K562 (cell line): ENCODE results near the gene STX18. TPM values are rescaled to one million over a fixed set of nuclear protein-coding genes. Genes with fewer than 3 reads are reported as not detected.

Experiments
- ARID2 ChIP-seq: fragments of 450-650 bp; IDR thresholded peaks from 2 replicates; pipeline ENCODE4 v1.6.1; 2017; ENCODE audit warnings: antibody characterized with exemption, mild to moderate bottlenecking
- BRD9 ChIP-seq: fragments of 450-650 bp; IDR thresholded peaks from 2 replicates; pipeline ENCODE4 v1.6.1; 2018; ENCODE audit warnings: low read depth; ENCODE audit not compliant: partially characterized antibody
- CBX8 ChIP-seq: fragments of 200-600 bp; sonication (generic); IDR thresholded peaks from 2 replicates; pipeline ENCODE4 v1.6.1; 2012; ENCODE audit warnings: borderline replicate concordance, mixed run types, low read depth, mild to moderate bottlenecking, moderate library complexity, mixed read lengths, low read length, control low read depth, inconsistent platforms; ENCODE audit not compliant: poor library complexity, severe bottlenecking; ENCODE audit errors: extremely low read depth
- CHD2 ChIP-seq: IDR thresholded peaks from 2 replicates; pipeline ENCODE4 v1.6.1; 2011; ENCODE audit warnings: low read depth, low read length
- DACH1 ChIP-seq: fragments of 450-650 bp; IDR thresholded peaks from 2 replicates; pipeline ENCODE4 v1.6.1; 2018; ENCODE audit not compliant: partially characterized antibody
- DPF2 ChIP-seq: fragments of 450-650 bp; IDR thresholded peaks from 2 replicates; pipeline ENCODE4 v1.6.1; 2016
- FOXK1 ChIP-seq: sonication (generic); formaldehyde crosslinking; IDR thresholded peaks from 2 replicates; pipeline ENCODE4 v1.8.0; 2022; ENCODE audit warnings: missing genetic modification reagents, mild to moderate bottlenecking, borderline replicate concordance
- HCFC1 ChIP-seq: IDR thresholded peaks from 2 replicates; pipeline ENCODE4 v1.6.1; 2012; ENCODE audit warnings: low read depth, low read length, improper control_type of control experiment
- L3MBTL2 ChIP-seq: fragments of 450-650 bp; IDR thresholded peaks from 2 replicates; pipeline ENCODE4 v1.6.1; 2016; ENCODE audit warnings: mild to moderate bottlenecking, moderate library complexity
- MYNN ChIP-seq, 2 experiments: sonication (generic); formaldehyde crosslinking in 1 of 2; IDR thresholded peaks; 2 replicates each; pipeline versions ENCODE4 v1.5.0 to v1.6.1; 2016 to 2020; ENCODE audit warnings: antibody characterized with exemption in 1 of 2, missing genetic modification reagents in 1 of 2
- NRF1 ChIP-seq, 2 experiments: fragments of 450-650 bp; IDR thresholded peaks in 1 of 2; conservative IDR thresholded peaks in 1 of 2; 2 replicates each; pipeline ENCODE4 v1.6.1; 2014; ENCODE audit warnings: mild to moderate bottlenecking in 2 of 2
- POLR2A ChIP-seq: fragments of 450-650 bp; conservative IDR thresholded peaks from 2 replicates; pipeline ENCODE4 v1.6.1; 2016
- RBBP5 ChIP-seq: fragments of 200-600 bp; sonication (generic); IDR thresholded peaks from 2 replicates; pipeline ENCODE4 v1.6.1; 2012; ENCODE audit warnings: borderline replicate concordance, mild to moderate bottlenecking, low read length, control low read depth, inconsistent platforms; ENCODE audit not compliant: insufficient read depth, poor library complexity, severe bottlenecking
- SETDB1 ChIP-seq: IDR thresholded peaks from one replicate; pipeline ENCODE4 v1.6.1; 2012; ENCODE audit warnings: low read length, control low read depth, inconsistent platforms
- SMAD1 ChIP-seq: fragments of 150-350 bp; IDR thresholded peaks from 2 replicates; pipeline ENCODE4 v1.6.1; 2014; ENCODE audit warnings: low read length, low read depth; ENCODE audit not compliant: partially characterized antibody
- TCF7 ChIP-seq: sonication (generic); IDR thresholded peaks from 2 replicates; pipeline ENCODE4 v1.6.1; 2016; ENCODE audit warnings: antibody characterized with exemption, borderline replicate concordance
- ZNF507 ChIP-seq: conservative IDR thresholded peaks from 2 replicates; pipeline ENCODE4 v1.6.1; 2017; ENCODE audit warnings: missing genetic modification characterization, missing compliant biosample characterization
- polyA plus RNA-seq, 8 experiments: library from polyadenylated mRNA; depleted of rRNA in 4 of 8; stranded (reverse) in 5 of 8; unstranded in 3 of 8; fragments of >200 nt; fragmentation: Nextera tagmentation in 2 of 8; fragmentation: Illumina TruSeq in 1 of 8; extraction: Ambion mirVana in 2 of 8; extraction: Trizol in 1 of 8; gene quantifications; 2 replicates each; pipeline versions ENCODE4 v1.2.1 to v1.2.3, GENCODE V29; 2011 to 2014; ENCODE audit warnings: inconsistent platforms in 1 of 8, missing spikeins in 1 of 8
- total RNA-seq, 7 experiments: library from RNA; depleted of rRNA in 6 of 7; stranded (reverse); fragments of >200 nt in 6 of 7; fragmentation: Illumina TruSeq in 2 of 7; extraction: Trizol in 2 of 7; gene quantifications; 2 replicates each; pipeline versions ENCODE4 v1.2.1 to v1.2.3, GENCODE V29; 2011 to 2021; ENCODE audit warnings: low replicate concordance in 1 of 7
- TF ChIP-seq, protein P1 (sequence below): fragments of 250-450 bp; sonication (Bioruptor Pico); IDR thresholded peaks from 2 replicates; pipeline ENCODE4 v1.4.0; 2020; ENCODE audit warnings: mild to moderate bottlenecking, moderate library complexity
- TF ChIP-seq, protein P2 (sequence below): fragments of 450-650 bp; IDR thresholded peaks from 2 replicates; pipeline ENCODE4 v1.7.0; 2016; ENCODE audit warnings: borderline replicate concordance
- TF ChIP-seq, protein P3 (sequence below): fragments of 450-650 bp; formaldehyde crosslinking; IDR thresholded peaks from 2 replicates; pipeline ENCODE4 v1.4.0; 2022; ENCODE audit warnings: missing genetic modification characterization
- TF ChIP-seq, protein P4 (sequence below): fragments of 450-650 bp; IDR thresholded peaks from one replicate; pipeline ENCODE4 v1.6.1; 2018; ENCODE audit warnings: mild to moderate bottlenecking, moderate library complexity; ENCODE audit not compliant: partially characterized antibody

Gene STX18
- total and polyA plus RNA-seq, 9 of the 15 experiments (the other 6 are each of a cell fraction or from before 2014, with no cell fraction given): 6.2 to 41.7 (median 22.7) TPM

DNA sequence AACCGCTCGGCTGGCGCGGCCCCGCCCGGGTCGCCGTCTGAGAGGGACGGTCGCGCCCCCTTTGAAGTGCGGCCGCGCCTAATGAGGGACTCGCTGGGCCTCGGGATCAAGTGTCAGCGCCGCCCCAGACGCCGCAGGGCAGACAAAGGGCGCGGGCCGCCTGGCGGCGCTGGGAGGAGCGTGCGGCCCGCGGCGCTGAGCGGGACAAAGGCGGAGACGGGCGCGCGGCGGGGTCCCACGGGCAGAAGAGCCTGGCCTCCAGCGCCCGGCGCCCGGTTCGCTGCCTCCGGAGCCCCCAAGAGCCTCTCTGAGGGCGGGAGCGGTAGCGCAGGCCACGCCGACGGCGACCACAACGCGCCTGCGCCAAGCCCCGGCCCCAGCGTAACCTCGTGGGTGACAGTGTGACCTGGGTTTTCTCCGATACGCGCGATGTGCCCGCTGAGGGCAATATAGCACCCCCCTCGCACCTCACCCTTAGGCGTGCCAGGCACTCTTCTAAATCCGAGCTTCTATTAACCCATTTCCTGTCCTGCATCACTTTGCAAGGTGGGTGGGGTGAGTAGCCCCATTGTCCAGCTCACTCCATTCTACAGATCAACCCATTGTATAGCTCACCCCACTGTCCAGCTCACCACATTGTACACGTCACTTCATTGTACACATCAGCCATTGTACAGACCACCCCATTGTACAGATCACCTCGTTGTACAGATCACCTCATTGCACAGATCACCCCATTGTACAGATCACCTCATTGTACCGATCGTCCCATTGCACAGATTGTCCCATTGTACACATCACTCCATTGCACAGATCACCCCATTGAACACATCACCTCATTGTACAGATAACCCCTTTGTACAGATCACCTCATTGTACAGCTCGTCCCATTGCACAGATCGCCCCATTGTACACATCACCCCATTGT is 33.7 kb upstream of the STX18 start (continued):
- TF ChIP-seq L3MBTL2: peak; percentile 85
- peak; percentile 86 to 88 for TF ChIP-seq NRF1 (conservative IDR thresholded peaks at IDR 0.05 in 1 of 2, IDR thresholded peaks at IDR 0.05 in 1 of 2)
- no peak for TF ChIP-seq ZNF507 (tag)
- TF ChIP-seq, protein P1, sequence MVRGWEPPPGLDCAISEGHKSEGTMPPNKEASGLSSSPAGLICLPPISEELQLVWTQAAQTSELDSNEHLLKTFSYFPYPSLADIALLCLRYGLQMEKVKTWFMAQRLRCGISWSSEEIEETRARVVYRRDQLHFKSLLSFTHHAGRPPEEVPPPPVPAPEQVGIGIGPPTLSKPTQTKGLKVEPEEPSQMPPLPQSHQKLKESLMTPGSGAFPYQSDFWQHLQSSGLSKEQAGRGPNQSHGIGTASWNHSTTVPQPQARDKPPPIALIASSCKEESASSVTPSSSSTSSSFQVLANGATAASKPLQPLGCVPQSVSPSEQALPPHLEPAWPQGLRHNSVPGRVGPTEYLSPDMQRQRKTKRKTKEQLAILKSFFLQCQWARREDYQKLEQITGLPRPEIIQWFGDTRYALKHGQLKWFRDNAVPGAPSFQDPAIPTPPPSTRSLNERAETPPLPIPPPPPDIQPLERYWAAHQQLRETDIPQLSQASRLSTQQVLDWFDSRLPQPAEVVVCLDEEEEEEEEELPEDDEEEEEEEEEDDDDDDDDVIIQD: no peak
- TF ChIP-seq, protein P2, sequence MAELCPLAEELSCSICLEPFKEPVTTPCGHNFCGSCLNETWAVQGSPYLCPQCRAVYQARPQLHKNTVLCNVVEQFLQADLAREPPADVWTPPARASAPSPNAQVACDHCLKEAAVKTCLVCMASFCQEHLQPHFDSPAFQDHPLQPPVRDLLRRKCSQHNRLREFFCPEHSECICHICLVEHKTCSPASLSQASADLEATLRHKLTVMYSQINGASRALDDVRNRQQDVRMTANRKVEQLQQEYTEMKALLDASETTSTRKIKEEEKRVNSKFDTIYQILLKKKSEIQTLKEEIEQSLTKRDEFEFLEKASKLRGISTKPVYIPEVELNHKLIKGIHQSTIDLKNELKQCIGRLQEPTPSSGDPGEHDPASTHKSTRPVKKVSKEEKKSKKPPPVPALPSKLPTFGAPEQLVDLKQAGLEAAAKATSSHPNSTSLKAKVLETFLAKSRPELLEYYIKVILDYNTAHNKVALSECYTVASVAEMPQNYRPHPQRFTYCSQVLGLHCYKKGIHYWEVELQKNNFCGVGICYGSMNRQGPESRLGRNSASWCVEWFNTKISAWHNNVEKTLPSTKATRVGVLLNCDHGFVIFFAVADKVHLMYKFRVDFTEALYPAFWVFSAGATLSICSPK: no peak
- TF ChIP-seq, protein P3, sequence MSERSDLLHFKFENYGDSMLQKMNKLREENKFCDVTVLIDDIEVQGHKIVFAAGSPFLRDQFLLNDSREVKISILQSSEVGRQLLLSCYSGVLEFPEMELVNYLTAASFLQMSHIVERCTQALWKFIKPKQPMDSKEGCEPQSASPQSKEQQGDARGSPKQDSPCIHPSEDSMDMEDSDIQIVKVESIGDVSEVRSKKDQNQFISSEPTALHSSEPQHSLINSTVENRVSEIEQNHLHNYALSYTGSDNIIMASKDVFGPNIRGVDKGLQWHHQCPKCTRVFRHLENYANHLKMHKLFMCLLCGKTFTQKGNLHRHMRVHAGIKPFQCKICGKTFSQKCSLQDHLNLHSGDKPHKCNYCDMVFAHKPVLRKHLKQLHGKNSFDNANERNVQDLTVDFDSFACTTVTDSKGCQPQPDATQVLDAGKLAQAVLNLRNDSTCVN: no peak
- TF ChIP-seq DACH1: no peak
- TF ChIP-seq, protein P4, sequence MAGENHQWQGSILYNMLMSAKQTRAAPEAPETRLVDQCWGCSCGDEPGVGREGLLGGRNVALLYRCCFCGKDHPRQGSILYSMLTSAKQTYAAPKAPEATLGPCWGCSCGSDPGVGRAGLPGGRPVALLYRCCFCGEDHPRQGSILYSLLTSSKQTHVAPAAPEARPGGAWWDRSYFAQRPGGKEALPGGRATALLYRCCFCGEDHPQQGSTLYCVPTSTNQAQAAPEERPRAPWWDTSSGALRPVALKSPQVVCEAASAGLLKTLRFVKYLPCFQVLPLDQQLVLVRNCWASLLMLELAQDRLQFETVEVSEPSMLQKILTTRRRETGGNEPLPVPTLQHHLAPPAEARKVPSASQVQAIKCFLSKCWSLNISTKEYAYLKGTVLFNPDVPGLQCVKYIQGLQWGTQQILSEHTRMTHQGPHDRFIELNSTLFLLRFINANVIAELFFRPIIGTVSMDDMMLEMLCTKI: no peak
- no peak for TF ChIP-seq MYNN (IDR thresholded peaks at IDR 0.05)
- TF ChIP-seq MYNN (CRISPR knock-in tag; IDR thresholded peaks at IDR 0.05): no peak
- peak; percentile 57 for TF ChIP-seq RBBP5
- no peak for TF ChIP-seq FOXK1 (CRISPR knock-in tag)
- no peak for TF ChIP-seq CBX8
- TF ChIP-seq SMAD1: no peak
- no peak for TF ChIP-seq POLR2A
- TF ChIP-seq CHD2: no peak
- peak; percentile 82; the same call in 1 of the 2 replicates for TF ChIP-seq TCF7
- TF ChIP-seq DPF2: no peak
- no peak for TF ChIP-seq HCFC1
- no peak for TF ChIP-seq ARID2
- no peak for TF ChIP-seq BRD9
- TF ChIP-seq SETDB1: no peak
